OCI-LY1 (cell line): ENCODE measurements around the gene CCDC60.

Source experiments
- EZH2 ChIP-seq: fragments of 200-600 bp; sonication (generic), shearing (Covaris generic); IDR thresholded peaks from 2 replicates; pipeline ENCODE4 v1.8.0; 2017; ENCODE audit warnings: borderline replicate concordance, mixed run types, mild to moderate bottlenecking, antibody characterized with exemption, low read length, moderate library complexity, mixed read lengths
- TF ChIP-seq, protein P1 (sequence below): fragments of 200-600 bp; sonication (generic), shearing (Covaris generic); IDR thresholded peaks from 2 replicates; pipeline ENCODE4 v1.5.1; 2017; ENCODE audit warnings: mild to moderate bottlenecking, antibody characterized with exemption, low read length, moderate library complexity, mixed read lengths

DNA sequence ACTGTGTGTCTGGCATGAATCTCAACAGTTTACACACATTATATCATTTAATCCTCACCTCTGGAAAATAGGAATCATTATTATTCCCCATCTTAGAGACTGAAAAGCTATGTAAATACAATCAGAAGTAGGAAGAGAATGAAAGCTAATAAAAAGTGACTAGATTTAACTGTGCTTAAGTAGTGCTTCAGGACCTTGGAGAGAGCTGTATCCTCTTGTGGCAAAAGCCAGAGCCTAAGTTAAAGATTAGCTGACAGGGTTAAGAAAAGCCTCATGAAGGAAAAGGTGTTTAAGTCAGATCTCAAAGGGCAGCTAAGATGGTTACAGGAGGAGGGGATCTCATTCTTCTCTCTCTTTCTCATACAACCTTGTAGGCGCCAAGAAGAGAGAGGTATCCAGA is 193.7 kb downstream of the CCDC60 start:
- TF ChIP-seq, protein P1, sequence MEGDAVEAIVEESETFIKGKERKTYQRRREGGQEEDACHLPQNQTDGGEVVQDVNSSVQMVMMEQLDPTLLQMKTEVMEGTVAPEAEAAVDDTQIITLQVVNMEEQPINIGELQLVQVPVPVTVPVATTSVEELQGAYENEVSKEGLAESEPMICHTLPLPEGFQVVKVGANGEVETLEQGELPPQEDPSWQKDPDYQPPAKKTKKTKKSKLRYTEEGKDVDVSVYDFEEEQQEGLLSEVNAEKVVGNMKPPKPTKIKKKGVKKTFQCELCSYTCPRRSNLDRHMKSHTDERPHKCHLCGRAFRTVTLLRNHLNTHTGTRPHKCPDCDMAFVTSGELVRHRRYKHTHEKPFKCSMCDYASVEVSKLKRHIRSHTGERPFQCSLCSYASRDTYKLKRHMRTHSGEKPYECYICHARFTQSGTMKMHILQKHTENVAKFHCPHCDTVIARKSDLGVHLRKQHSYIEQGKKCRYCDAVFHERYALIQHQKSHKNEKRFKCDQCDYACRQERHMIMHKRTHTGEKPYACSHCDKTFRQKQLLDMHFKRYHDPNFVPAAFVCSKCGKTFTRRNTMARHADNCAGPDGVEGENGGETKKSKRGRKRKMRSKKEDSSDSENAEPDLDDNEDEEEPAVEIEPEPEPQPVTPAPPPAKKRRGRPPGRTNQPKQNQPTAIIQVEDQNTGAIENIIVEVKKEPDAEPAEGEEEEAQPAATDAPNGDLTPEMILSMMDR = no peak
- TF ChIP-seq EZH2 = no peak
